ENCODE results near the gene PDXP. TPM values are rescaled to one million over a fixed set of nuclear protein-coding genes. Genes with fewer than 3 reads are reported as not detected.

Gene PDXP
- total and polyA plus RNA-seq, 2 experiments from 2014 or later, result 15.0 to 55.6 TPM

GRCh38 chr22:37663521-37664140, 5.1 kb downstream of the PDXP start:
- 0 out of 2 replicates have a peak, but pooled peaks cover 15% of the 10 kb centered on the region for H3F3A ChIP-seq (replicated peaks; ENCODE audit: low read depth)
- TF ChIP-seq, protein P1, sequence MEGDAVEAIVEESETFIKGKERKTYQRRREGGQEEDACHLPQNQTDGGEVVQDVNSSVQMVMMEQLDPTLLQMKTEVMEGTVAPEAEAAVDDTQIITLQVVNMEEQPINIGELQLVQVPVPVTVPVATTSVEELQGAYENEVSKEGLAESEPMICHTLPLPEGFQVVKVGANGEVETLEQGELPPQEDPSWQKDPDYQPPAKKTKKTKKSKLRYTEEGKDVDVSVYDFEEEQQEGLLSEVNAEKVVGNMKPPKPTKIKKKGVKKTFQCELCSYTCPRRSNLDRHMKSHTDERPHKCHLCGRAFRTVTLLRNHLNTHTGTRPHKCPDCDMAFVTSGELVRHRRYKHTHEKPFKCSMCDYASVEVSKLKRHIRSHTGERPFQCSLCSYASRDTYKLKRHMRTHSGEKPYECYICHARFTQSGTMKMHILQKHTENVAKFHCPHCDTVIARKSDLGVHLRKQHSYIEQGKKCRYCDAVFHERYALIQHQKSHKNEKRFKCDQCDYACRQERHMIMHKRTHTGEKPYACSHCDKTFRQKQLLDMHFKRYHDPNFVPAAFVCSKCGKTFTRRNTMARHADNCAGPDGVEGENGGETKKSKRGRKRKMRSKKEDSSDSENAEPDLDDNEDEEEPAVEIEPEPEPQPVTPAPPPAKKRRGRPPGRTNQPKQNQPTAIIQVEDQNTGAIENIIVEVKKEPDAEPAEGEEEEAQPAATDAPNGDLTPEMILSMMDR (conservative IDR thresholded peaks at IDR 0.05; ENCODE audit: low read depth in 2 of 2), result no peak
- TF ChIP-seq ZNF331 (CRISPR knock-in tag; IDR thresholded peaks at IDR 0.05; ENCODE audit: low read depth) (no peak), JUNB (IDR thresholded peaks at IDR 0.05; ENCODE audit: unreplicated experiment) (no peak), EZH2 (IDR thresholded peaks at IDR 0.05; ENCODE audit: low read depth, unreplicated experiment) (no peak), CREB1 (CRISPR knock-in tag; IDR thresholded peaks at IDR 0.05; ENCODE audit: low read depth) (no peak), STAT1 (IDR thresholded peaks at IDR 0.05; ENCODE audit: unreplicated experiment) (no peak), NANOG (IDR thresholded peaks at IDR 0.05; ENCODE audit: borderline replicate concordance) (no peak), POLR2AphosphoS5 (IDR thresholded peaks at IDR 0.05; ENCODE audit: low read depth) (no peak)
- TF ChIP-seq, protein P2, sequence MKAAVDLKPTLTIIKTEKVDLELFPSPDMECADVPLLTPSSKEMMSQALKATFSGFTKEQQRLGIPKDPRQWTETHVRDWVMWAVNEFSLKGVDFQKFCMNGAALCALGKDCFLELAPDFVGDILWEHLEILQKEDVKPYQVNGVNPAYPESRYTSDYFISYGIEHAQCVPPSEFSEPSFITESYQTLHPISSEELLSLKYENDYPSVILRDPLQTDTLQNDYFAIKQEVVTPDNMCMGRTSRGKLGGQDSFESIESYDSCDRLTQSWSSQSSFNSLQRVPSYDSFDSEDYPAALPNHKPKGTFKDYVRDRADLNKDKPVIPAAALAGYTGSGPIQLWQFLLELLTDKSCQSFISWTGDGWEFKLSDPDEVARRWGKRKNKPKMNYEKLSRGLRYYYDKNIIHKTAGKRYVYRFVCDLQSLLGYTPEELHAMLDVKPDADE (IDR thresholded peaks at IDR 0.05), result no peak
- Mint-ChIP-seq H3K27ac (no peak overlapping the region), H3K36me3 (ENCODE audit: low read depth) (peaks cover 30% of the 10 kb centered on the region), H3K4me1 (peaks cover 26% of the 10 kb centered on the region), H3K27me3 (ENCODE audit: insufficient read depth, low read depth, poor library complexity) (peaks cover 11% of the 10 kb centered on the region), H3K9me3 (no peaks in the 10 kb centered on the region), H3K4me3 (no peak overlapping the region)
- H2AFZ ChIP-seq, result no peak overlapping the region
- no peaks in the 10 kb centered on the region for H3K9me2 ChIP-seq (ENCODE audit: insufficient read depth)
- peaks cover 59% of the 10 kb centered on the region for H3K79me2 ChIP-seq (replicated peaks; ENCODE audit: insufficient read depth)
- H3K4me3 ChIP-seq, result no peak overlapping the region
- H3K36me3 ChIP-seq (ENCODE audit: insufficient read depth), result no peaks in the 10 kb centered on the region
- no peaks in the 10 kb centered on the region for H3K27me3 ChIP-seq (ENCODE audit: insufficient read depth)
- H3K27ac ChIP-seq (ENCODE audit: low read depth), result no peak overlapping the region
- no peak overlapping the region for H3K4me2 ChIP-seq
- ATAC-seq, result no peak
- DNase-seq (ENCODE audit: low spot score), result no peak
- peaks cover 30% of the 10 kb centered on the region for H4K20me1 ChIP-seq (replicated peaks; ENCODE audit: insufficient read depth)
- H3K4me1 ChIP-seq (ENCODE audit: insufficient read depth), result peaks cover 5% of the 10 kb centered on the region; the same call in 1 of the 2 replicates

- Histone ChIP-seq H3K27ac (ENCODE audit: low read depth) (no peak overlapping the region), H3K9me2 (ENCODE audit: insufficient read depth) (no peaks in the 10 kb centered on the region), H3K4me2 (no peak overlapping the region), H3K36me3 (ENCODE audit: insufficient read depth) (no peaks in the 10 kb centered on the region), H3K79me2 (replicated peaks; ENCODE audit: insufficient read depth) (peaks cover 55% of the 10 kb centered on the region), H4K20me1 (replicated peaks; ENCODE audit: insufficient read depth) (peaks cover 30% of the 10 kb centered on the region), H3K4me1 (ENCODE audit: insufficient read depth) (peaks cover 5% of the 10 kb centered on the region; the same call in 1 of the 2 replicates), H3K27me3 (ENCODE audit: insufficient read depth) (no peaks in the 10 kb centered on the region), H3F3A (replicated peaks; ENCODE audit: low read depth) (0 out of 2 replicates have a peak, but pooled peaks cover 16% of the 10 kb centered on the region), H3K4me3 (no peak overlapping the region), H2AFZ (no peak overlapping the region)
- Mint-ChIP-seq H3K4me3 (no peak overlapping the region), H3K27ac (no peak overlapping the region), H3K4me1 (peaks cover 23% of the 10 kb centered on the region), H3K36me3 (ENCODE audit: low read depth) (peaks cover 30% of the 10 kb centered on the region), H3K9me3 (no peaks in the 10 kb centered on the region), H3K27me3 (ENCODE audit: insufficient read depth, low read depth, poor library complexity) (peaks cover 11% of the 10 kb centered on the region)
- DNase-seq (ENCODE audit: low spot score) (no peak), ATAC-seq (no peak)
- TF ChIP-seq EZH2phosphoT487 (IDR thresholded peaks at IDR 0.05; ENCODE audit: unreplicated experiment) (no peak), REST (IDR thresholded peaks at IDR 0.05; ENCODE audit: unreplicated experiment) (no peak), ZNF114 (CRISPR knock-in tag; IDR thresholded peaks at IDR 0.05) (no peak), JUNB (IDR thresholded peaks at IDR 0.05; ENCODE audit: unreplicated experiment) (no peak), CREB1 (CRISPR knock-in tag; IDR thresholded peaks at IDR 0.05; ENCODE audit: low read depth) (no peak), ZNF331 (CRISPR knock-in tag; IDR thresholded peaks at IDR 0.05; ENCODE audit: low read depth) (no peak), STAT1 (IDR thresholded peaks at IDR 0.05; ENCODE audit: unreplicated experiment) (no peak)
Measured at GRCh38 chr22:37664249-37665101, 6.0 kb downstream of the PDXP start.

Measured in GM23338 (cell line).